ENCODE results near the gene ABCD4. TPM values are rescaled to one million over a fixed set of nuclear protein-coding genes. Genes with fewer than 3 reads are reported as not detected.

The ABCD4 gene
- total and polyA plus RNA-seq, 4 donors, result 20.4 to 34.4 (median 29.1) TPM

DNA sequence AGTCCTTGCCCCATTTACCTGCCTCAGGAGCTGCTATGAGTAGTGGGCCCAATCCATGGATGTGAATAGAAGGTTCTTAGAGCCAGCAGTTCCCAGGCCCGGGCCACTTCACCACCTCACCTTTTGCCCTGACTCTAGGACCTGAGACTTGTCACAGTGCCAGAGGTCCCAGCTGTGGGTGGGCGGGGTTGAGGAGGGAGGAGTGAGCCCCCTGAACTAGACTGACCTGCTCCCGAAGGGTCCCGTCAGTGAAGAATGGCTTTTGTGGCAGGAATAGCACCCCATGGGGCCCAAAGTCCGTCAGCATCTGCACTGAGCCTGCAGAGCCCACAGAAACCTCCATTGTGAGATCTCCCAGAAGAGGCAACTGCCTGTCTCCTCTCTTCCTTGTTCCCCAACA, 12.9 kb downstream of the ABCD4 start:
- no peak for DNase-seq (ENCODE audit: low spot score)
- Histone ChIP-seq H3K9ac (ENCODE audit: low read depth in 1 of 2, low read length in 2 of 2) (no peak overlapping the region), H3K4me3 (ENCODE audit: low read depth in 1 of 3, low read length in 3 of 3) (no peak overlapping the region), H3K4me1 (ENCODE audit: control insufficient read depth in 4 of 4, insufficient read depth in 4 of 4, low read length in 3 of 4) (no peaks in the 10 kb centered on the region), H3K27me3 (ENCODE audit: control insufficient read depth in 4 of 4, insufficient read depth in 4 of 4, low read length in 3 of 4) (no peaks in the 10 kb centered on the region), H3K9me3 (ENCODE audit: control insufficient read depth in 4 of 4, low read length in 3 of 4) (no peaks in the 10 kb centered on the region), H3K36me3 (ENCODE audit: control insufficient read depth in 4 of 4, insufficient read depth in 3 of 4, low read depth in 1 of 4, low read length in 3 of 4) (peaks cover 16 to 81% (median 52%) of the 10 kb centered on the region in 4 donors), H3K27ac (ENCODE audit: low read depth in 1 of 2, low read length in 2 of 2) (no peak overlapping the region)
- TF ChIP-seq, protein P1, sequence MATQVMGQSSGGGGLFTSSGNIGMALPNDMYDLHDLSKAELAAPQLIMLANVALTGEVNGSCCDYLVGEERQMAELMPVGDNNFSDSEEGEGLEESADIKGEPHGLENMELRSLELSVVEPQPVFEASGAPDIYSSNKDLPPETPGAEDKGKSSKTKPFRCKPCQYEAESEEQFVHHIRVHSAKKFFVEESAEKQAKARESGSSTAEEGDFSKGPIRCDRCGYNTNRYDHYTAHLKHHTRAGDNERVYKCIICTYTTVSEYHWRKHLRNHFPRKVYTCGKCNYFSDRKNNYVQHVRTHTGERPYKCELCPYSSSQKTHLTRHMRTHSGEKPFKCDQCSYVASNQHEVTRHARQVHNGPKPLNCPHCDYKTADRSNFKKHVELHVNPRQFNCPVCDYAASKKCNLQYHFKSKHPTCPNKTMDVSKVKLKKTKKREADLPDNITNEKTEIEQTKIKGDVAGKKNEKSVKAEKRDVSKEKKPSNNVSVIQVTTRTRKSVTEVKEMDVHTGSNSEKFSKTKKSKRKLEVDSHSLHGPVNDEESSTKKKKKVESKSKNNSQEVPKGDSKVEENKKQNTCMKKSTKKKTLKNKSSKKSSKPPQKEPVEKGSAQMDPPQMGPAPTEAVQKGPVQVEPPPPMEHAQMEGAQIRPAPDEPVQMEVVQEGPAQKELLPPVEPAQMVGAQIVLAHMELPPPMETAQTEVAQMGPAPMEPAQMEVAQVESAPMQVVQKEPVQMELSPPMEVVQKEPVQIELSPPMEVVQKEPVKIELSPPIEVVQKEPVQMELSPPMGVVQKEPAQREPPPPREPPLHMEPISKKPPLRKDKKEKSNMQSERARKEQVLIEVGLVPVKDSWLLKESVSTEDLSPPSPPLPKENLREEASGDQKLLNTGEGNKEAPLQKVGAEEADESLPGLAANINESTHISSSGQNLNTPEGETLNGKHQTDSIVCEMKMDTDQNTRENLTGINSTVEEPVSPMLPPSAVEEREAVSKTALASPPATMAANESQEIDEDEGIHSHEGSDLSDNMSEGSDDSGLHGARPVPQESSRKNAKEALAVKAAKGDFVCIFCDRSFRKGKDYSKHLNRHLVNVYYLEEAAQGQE (IDR thresholded peaks at IDR 0.05), result no peak
- WGBS, result 88% methylated on average over 5 of the region's 5 CpGs

DNA sequence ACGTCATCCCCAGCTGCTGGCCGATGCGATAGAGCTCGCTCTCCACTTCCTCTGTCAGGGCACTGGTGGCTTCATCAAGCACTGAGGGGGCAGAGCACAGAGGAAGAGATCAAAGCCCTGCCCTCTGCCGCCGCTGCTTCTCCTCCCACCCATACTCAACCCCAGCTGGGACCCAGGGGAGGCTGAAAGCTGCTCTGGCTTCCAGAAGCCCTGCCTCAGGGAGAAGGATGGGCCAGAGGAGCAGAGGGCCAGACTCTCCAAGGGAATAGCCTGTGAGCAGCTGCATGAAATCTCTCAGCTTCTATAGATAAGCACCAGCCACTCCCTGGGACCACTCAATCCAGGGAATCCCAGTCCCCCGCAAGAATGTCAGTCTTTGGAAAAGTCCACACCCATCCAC, 16.0 kb downstream of the ABCD4 start:
- Histone ChIP-seq H3K36me3 (ENCODE audit: control insufficient read depth in 4 of 4, insufficient read depth in 3 of 4, low read depth in 1 of 4, low read length in 3 of 4) (peaks cover 18 to 74% (median 55%) of the 10 kb centered on the region in 4 donors), H3K4me3 (ENCODE audit: low read depth in 1 of 3, low read length in 3 of 3) (no peak overlapping the region), H3K4me1 (ENCODE audit: control insufficient read depth in 4 of 4, insufficient read depth in 4 of 4, low read length in 3 of 4) (no peaks in the 10 kb centered on the region), H3K27ac (ENCODE audit: low read depth in 1 of 2, low read length in 2 of 2) (no peak overlapping the region), H3K9ac (ENCODE audit: low read depth in 1 of 2, low read length in 2 of 2) (no peak overlapping the region), H3K27me3 (ENCODE audit: control insufficient read depth in 4 of 4, insufficient read depth in 4 of 4, low read length in 3 of 4) (no peaks in the 10 kb centered on the region), H3K9me3 (ENCODE audit: control insufficient read depth in 4 of 4, low read length in 3 of 4) (no peaks in the 10 kb centered on the region)
- DNase-seq (ENCODE audit: low spot score), result no peak
- TF ChIP-seq FOXA1 (IDR thresholded peaks at IDR 0.05), result no peak
- no peak for TF ChIP-seq HNF4G (IDR thresholded peaks at IDR 0.05)
- TF ChIP-seq, protein P2, sequence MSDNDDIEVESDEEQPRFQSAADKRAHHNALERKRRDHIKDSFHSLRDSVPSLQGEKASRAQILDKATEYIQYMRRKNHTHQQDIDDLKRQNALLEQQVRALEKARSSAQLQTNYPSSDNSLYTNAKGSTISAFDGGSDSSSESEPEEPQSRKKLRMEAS (IDR thresholded peaks at IDR 0.05), result no peak
- TF ChIP-seq SP1 (IDR thresholded peaks at IDR 0.05), result no peak
- TF ChIP-seq YY1 (IDR thresholded peaks at IDR 0.05), result no peak
- no peak for TF ChIP-seq NR2F2 (IDR thresholded peaks at IDR 0.05)
- no peak for TF ChIP-seq JUND (IDR thresholded peaks at IDR 0.05)
- no peak for TF ChIP-seq RAD21 (IDR thresholded peaks at IDR 0.05)
- no peak for TF ChIP-seq FOXA2 (IDR thresholded peaks at IDR 0.05)
- TF ChIP-seq RXRA (IDR thresholded peaks at IDR 0.05), result no peak
- TF ChIP-seq, protein P3, sequence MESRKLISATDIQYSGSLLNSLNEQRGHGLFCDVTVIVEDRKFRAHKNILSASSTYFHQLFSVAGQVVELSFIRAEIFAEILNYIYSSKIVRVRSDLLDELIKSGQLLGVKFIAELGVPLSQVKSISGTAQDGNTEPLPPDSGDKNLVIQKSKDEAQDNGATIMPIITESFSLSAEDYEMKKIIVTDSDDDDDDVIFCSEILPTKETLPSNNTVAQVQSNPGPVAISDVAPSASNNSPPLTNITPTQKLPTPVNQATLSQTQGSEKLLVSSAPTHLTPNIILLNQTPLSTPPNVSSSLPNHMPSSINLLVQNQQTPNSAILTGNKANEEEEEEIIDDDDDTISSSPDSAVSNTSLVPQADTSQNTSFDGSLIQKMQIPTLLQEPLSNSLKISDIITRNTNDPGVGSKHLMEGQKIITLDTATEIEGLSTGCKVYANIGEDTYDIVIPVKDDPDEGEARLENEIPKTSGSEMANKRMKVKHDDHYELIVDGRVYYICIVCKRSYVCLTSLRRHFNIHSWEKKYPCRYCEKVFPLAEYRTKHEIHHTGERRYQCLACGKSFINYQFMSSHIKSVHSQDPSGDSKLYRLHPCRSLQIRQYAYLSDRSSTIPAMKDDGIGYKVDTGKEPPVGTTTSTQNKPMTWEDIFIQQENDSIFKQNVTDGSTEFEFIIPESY (IDR thresholded peaks at IDR 0.05), result no peak
- TF ChIP-seq, protein P1 (IDR thresholded peaks at IDR 0.05), result no peak
- TF ChIP-seq HNF4A (conservative IDR thresholded peaks at IDR 0.05), result no peak
- 96% methylated on average over 7 of the region's 7 CpGs for WGBS

Measured in liver (tissue), 9 donors.